ENCODE data around the gene FOXD4L3.
"Not testable (repeated sequence)": the region's sequence is repeated elsewhere in the genome, so short reads cannot be mapped to it uniquely, and the experiment has no call there.

GRCh38 chr9:68307654-68308053 is 5.0 kb downstream of the FOXD4L3 start:
- TF ChIP-seq CTCF (IDR thresholded peaks at IDR 0.05); ZFX (IDR thresholded peaks at IDR 0.05; ENCODE audit: borderline replicate concordance): not testable (repeated sequence)
